HCT116 (cell line): ENCODE results near the gene TAF4. TPM values are rescaled to one million over a fixed set of nuclear protein-coding genes. Genes with fewer than 3 reads are reported as not detected.

ENCODE experiments used
- ATAC-seq: fragments of 200-7000 bp; cut with Tn5 transposase; 2 replicates; pipeline ENCODE4 v1.9.1; 2020; ENCODE audit warnings: mild to moderate bottlenecking, moderate library complexity
- BruUV-seq: library from RNA; stranded (reverse); fragments of 400-500 nt; replicated peaks from 2 replicates; lab custom pipeline; 2021; lab: Mats Ljungman, UMichigan
- CTCF ChIA-PET: fragments of 300-600 bp; sonication (Branson Sonifier 250); formaldehyde crosslinking; loops from one replicate; lab custom pipeline; 2021; ENCODE audit warnings: antibody characterized with exemption; lab: Charles Lee
- POLR2A ChIA-PET: fragments of 300-600, 350-600 bp; sonication (Branson Sonifier 250); formaldehyde crosslinking; loops from one replicate; lab custom pipeline; 2021; ENCODE audit warnings: antibody characterized with exemption; lab: Charles Lee
- RAD21 ChIA-PET, 2 experiments: fragments of 300-600 bp; sonication (Branson Sonifier 250); formaldehyde crosslinking; loops; one replicate each; lab custom pipeline; 2023; ENCODE audit warnings: low total read pairs in 2 of 2; ENCODE audit not compliant: uncharacterized antibody in 2 of 2, unreplicated experiment in 2 of 2, low non-redundant PET in 1 of 2; lab: Charles Lee
- DNase-seq: peaks from one replicate; pipeline ENCODE4 v3.0.0-alpha.2; 2010; ENCODE audit warnings: low read depth, low spot score
- H2AFZ ChIP-seq: fragments of 200-600 bp; shearing (Covaris generic), sonication (generic); 2 replicates; pipeline ENCODE4 v1.6.1; 2017; ENCODE audit warnings: low read depth, mixed run types, mixed read lengths, antibody characterized with exemption, low read length; ENCODE audit not compliant: poor library complexity, severe bottlenecking
- H3K27ac ChIP-seq: 2 replicates; pipeline ENCODE4 v1.5.1; 2012; ENCODE audit warnings: low read depth, low read length
- H3K27me3 ChIP-seq: fragments of 200-600 bp; sonication (generic); 2 replicates; pipeline ENCODE4 v1.6.1; 2016; ENCODE audit warnings: mixed run types, low read length, mixed read lengths; ENCODE audit not compliant: insufficient read depth
- H3K36me3 ChIP-seq, 2 experiments: fragments of 200-500 bp in 1 of 2; fragments of 200-600 bp in 1 of 2; sonication (Bioruptor generic) in 1 of 2; sonication (generic) in 1 of 2; 2 replicates each; pipeline versions ENCODE4 v1.5.1 to v1.6.1; 2014 to 2016; ENCODE audit warnings: low read length in 2 of 2, inconsistent platforms in 1 of 2, mixed read lengths in 1 of 2, mixed run types in 1 of 2; ENCODE audit not compliant: insufficient read depth in 2 of 2, control insufficient read depth in 1 of 2
- H3K4me1 ChIP-seq, 2 experiments: fragments of 200-600 bp in 1 of 2; sonication (generic) in 1 of 2; 2 replicates each; pipeline versions ENCODE4 v1.5.1 to v1.6.1; 2012 to 2017; ENCODE audit warnings: low read length in 2 of 2, inconsistent platforms in 1 of 2, mild to moderate bottlenecking in 1 of 2, mixed read lengths in 1 of 2, mixed run types in 1 of 2, moderate library complexity in 1 of 2; ENCODE audit not compliant: insufficient read depth in 2 of 2, control insufficient read depth in 1 of 2
- H3K4me2 ChIP-seq: fragments of 200-600 bp; sonication (generic); 2 replicates; pipeline ENCODE4 v1.6.1; 2017; ENCODE audit warnings: mixed run types, low read length, mixed read lengths
- H3K4me3 ChIP-seq, 2 experiments: fragments of 200-600 bp in 1 of 2; sonication (generic) in 1 of 2; replicated peaks in 1 of 2; 2 replicates each; pipeline ENCODE4 v1.5.1; 2011 to 2016; ENCODE audit warnings: low read length in 2 of 2, control low read depth in 1 of 2, low read depth in 1 of 2, mild to moderate bottlenecking in 1 of 2, mixed read lengths in 1 of 2, mixed run types in 1 of 2
- H3K79me2 ChIP-seq: fragments of 200-600 bp; sonication (generic); 2 replicates; pipeline ENCODE4 v1.6.1; 2017; ENCODE audit warnings: mild to moderate bottlenecking, mixed run types, low read length, moderate library complexity, mixed read lengths; ENCODE audit not compliant: insufficient read depth
- H3K9ac ChIP-seq: fragments of 200-600 bp; sonication (generic); 2 replicates; pipeline ENCODE4 v1.6.1; 2016; ENCODE audit warnings: low read length, mixed read lengths
- H3K9me2 ChIP-seq: fragments of 200-600 bp; sonication (generic), shearing (Covaris generic); 2 replicates; pipeline ENCODE4 v1.6.1; 2017; ENCODE audit warnings: mixed run types, mild to moderate bottlenecking, moderate library complexity; ENCODE audit not compliant: insufficient read depth
- H3K9me3 ChIP-seq, 2 experiments: fragments of 200-500 bp in 1 of 2; fragments of 200-600 bp in 1 of 2; sonication (Bioruptor generic) in 1 of 2; sonication (generic) in 1 of 2; 2 replicates each; pipeline ENCODE4 v1.6.1; 2014 to 2017; ENCODE audit warnings: low read length in 2 of 2, mixed read lengths in 2 of 2, inconsistent platforms in 1 of 2, low read depth in 1 of 2, mild to moderate bottlenecking in 1 of 2, mixed run types in 1 of 2, moderate library complexity in 1 of 2; ENCODE audit not compliant: control insufficient read depth in 1 of 2, insufficient read depth in 1 of 2
- H4K20me1 ChIP-seq: fragments of 200-600 bp; sonication (generic), shearing (Covaris generic); 2 replicates; pipeline ENCODE4 v1.6.1; 2017; ENCODE audit warnings: mixed run types, mild to moderate bottlenecking, moderate library complexity; ENCODE audit not compliant: insufficient read depth
- CBX3 ChIP-seq: IDR thresholded peaks from 2 replicates; pipeline ENCODE4 v1.6.1; 2012; ENCODE audit warnings: low read depth
- EGR1 ChIP-seq: IDR thresholded peaks from 2 replicates; pipeline ENCODE4 v1.6.1; 2012; ENCODE audit warnings: low read depth
- ELF1 ChIP-seq: IDR thresholded peaks from 2 replicates; pipeline ENCODE4 v1.6.1; 2012; ENCODE audit warnings: low read depth, borderline replicate concordance
- EZH2 ChIP-seq: fragments of 200-600 bp; sonication (generic); IDR thresholded peaks from 2 replicates; pipeline ENCODE4 v1.6.1; 2017; ENCODE audit warnings: antibody characterized with exemption, mixed run types
- EZH2phosphoT487 ChIP-seq: fragments of 200-600 bp; IDR thresholded peaks from 2 replicates; pipeline ENCODE4 v1.6.1; 2018; ENCODE audit warnings: antibody characterized with exemption, borderline replicate concordance
- FOSL1 ChIP-seq: IDR thresholded peaks from 2 replicates; pipeline ENCODE4 v1.6.1; 2012; ENCODE audit warnings: low read depth
- MAX ChIP-seq: IDR thresholded peaks from 2 replicates; pipeline ENCODE4 v1.6.1; 2012
- POLR2A ChIP-seq: IDR thresholded peaks from 2 replicates; pipeline ENCODE4 v1.7.0; 2011; ENCODE audit warnings: borderline replicate concordance; ENCODE audit not compliant: insufficient read depth, insufficient read length; ENCODE audit errors: extremely low read depth
- RAD21 ChIP-seq: IDR thresholded peaks from 2 replicates; pipeline ENCODE4 v1.6.1; 2012; ENCODE audit warnings: low read depth, mild to moderate bottlenecking
- REST ChIP-seq: IDR thresholded peaks from 2 replicates; pipeline ENCODE4 v1.6.1; 2012; ENCODE audit warnings: low read depth
- SIN3A ChIP-seq: IDR thresholded peaks from 2 replicates; pipeline ENCODE4 v1.6.1; 2012; ENCODE audit warnings: low read depth
- SP1 ChIP-seq: IDR thresholded peaks from 2 replicates; pipeline ENCODE4 v1.6.1; 2012; ENCODE audit warnings: low read depth
- SRF ChIP-seq: IDR thresholded peaks from 2 replicates; pipeline ENCODE4 v1.6.1; 2012; ENCODE audit warnings: low read depth
- TCF7L2 ChIP-seq: IDR thresholded peaks from 2 replicates; pipeline ENCODE4 v1.7.0; 2011; ENCODE audit warnings: borderline replicate concordance, inconsistent platforms; ENCODE audit not compliant: insufficient read depth, insufficient read length; ENCODE audit errors: extremely low read depth
- YY1 ChIP-seq: IDR thresholded peaks from 2 replicates; pipeline ENCODE4 v1.6.1; 2011; ENCODE audit warnings: low read length, low read depth, moderate library complexity, mild to moderate bottlenecking; ENCODE audit not compliant: insufficient replicate concordance; ENCODE audit errors: extremely low read depth
- ZFX ChIP-seq: fragments of 450-650 bp; IDR thresholded peaks from 2 replicates; pipeline ENCODE4 v1.6.1; 2017
- ZNF274 ChIP-seq: fragments of 200-500 bp; sonication (Bioruptor generic); IDR thresholded peaks from 2 replicates; pipeline ENCODE4 v1.6.1; 2014; ENCODE audit warnings: mild to moderate bottlenecking, low read depth, low read length, inconsistent platforms
- intact Hi-C: fragments of 100-400 bp; cut with micrococcal nuclease; formaldehyde crosslinking; loops from 2 replicates; pipeline ENCODE4 v1.10.0; 2022
- total RNA-seq: library from RNA; stranded (reverse); gene quantifications from one replicate; pipeline ENCODE4 v1.2.1, GENCODE V29; 2021; ENCODE audit not compliant: unreplicated experiment
- TF ChIP-seq, protein P1 (sequence below): IDR thresholded peaks from 2 replicates; pipeline ENCODE4 v1.6.1; 2012
- TF ChIP-seq, protein P2 (sequence below): IDR thresholded peaks from 2 replicates; pipeline ENCODE4 v1.6.1; 2011; ENCODE audit warnings: mild to moderate bottlenecking, low read length, moderate library complexity; ENCODE audit not compliant: insufficient replicate concordance; ENCODE audit errors: extremely low read depth

The TAF4 gene
- total RNA-seq, 1 experiment from 2014 or later: 26.8 TPM

- H3K79me2 ChIP-seq: peaks cover 92% of the 10 kb centered on the region
- no peaks in the 10 kb centered on the region for H4K20me1 ChIP-seq
- DNase-seq (no peak), ATAC-seq (no peak)
- RAD21 ChIA-PET: no interaction called here
- H2AFZ ChIP-seq: no peak overlapping the region
- no TSS peak for BruUV-seq
- H3K27ac ChIP-seq: no peak overlapping the region
- TF ChIP-seq EZH2phosphoT487 (no peak), EGR1 (no peak), REST (no peak), ZNF274 (no peak), RAD21 (no peak), FOSL1 (no peak), MAX (no peak), EZH2 (no peak), ELF1 (no peak), YY1 (no peak), POLR2A (no peak), ZFX (no peak), SP1 (no peak), SIN3A (no peak), SRF (no peak), TCF7L2 (no peak), CBX3 (no peak)
- TF ChIP-seq, protein P1, sequence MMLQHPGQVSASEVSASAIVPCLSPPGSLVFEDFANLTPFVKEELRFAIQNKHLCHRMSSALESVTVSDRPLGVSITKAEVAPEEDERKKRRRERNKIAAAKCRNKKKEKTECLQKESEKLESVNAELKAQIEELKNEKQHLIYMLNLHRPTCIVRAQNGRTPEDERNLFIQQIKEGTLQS: no peak
- TF ChIP-seq, protein P2, sequence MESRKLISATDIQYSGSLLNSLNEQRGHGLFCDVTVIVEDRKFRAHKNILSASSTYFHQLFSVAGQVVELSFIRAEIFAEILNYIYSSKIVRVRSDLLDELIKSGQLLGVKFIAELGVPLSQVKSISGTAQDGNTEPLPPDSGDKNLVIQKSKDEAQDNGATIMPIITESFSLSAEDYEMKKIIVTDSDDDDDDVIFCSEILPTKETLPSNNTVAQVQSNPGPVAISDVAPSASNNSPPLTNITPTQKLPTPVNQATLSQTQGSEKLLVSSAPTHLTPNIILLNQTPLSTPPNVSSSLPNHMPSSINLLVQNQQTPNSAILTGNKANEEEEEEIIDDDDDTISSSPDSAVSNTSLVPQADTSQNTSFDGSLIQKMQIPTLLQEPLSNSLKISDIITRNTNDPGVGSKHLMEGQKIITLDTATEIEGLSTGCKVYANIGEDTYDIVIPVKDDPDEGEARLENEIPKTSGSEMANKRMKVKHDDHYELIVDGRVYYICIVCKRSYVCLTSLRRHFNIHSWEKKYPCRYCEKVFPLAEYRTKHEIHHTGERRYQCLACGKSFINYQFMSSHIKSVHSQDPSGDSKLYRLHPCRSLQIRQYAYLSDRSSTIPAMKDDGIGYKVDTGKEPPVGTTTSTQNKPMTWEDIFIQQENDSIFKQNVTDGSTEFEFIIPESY: no peak
- intact Hi-C loops: no loop called here
- H3K9me3 ChIP-seq: no peaks in the 10 kb centered on the region
- POLR2A ChIA-PET: no interaction called here
- H3K4me3 ChIP-seq: no peak overlapping the region
- H3K4me1 ChIP-seq: no peaks in the 10 kb centered on the region
- CTCF ChIA-PET: no interaction called here
- no peaks in the 10 kb centered on the region for H3K9me2 ChIP-seq
- H3K36me3 ChIP-seq: no peaks in the 10 kb centered on the region
- no peak overlapping the region for H3K9ac ChIP-seq
- no peak overlapping the region for H3K4me2 ChIP-seq
- H3K27me3 ChIP-seq: no peaks in the 10 kb centered on the region
These were observed 24.7 kb downstream of the TAF4 start for GRCh38 chr20:62040933-62041332.
